Liver (tissue), 9 donors: ENCODE measurements around the gene PRKD1. TPM values are rescaled to one million over a fixed set of nuclear protein-coding genes. Genes with fewer than 3 reads are reported as not detected.

Experiments used
- DNase-seq: peaks from one replicate; pipeline ENCODE4 v3.0.0-alpha.2; 2017; ENCODE audit warnings: low spot score
- H3K27ac ChIP-seq, 2 donors: one replicate each; pipeline ENCODE4 v1.7.0; 2013; ENCODE audit warnings: inconsistent platforms in 2 of 2, low read length in 2 of 2, control low read depth in 1 of 2, low read depth in 1 of 2, mild to moderate bottlenecking in 1 of 2
- H3K27me3 ChIP-seq, 4 donors: one replicate each; pipeline versions ENCODE4 v1.6.1 to v1.7.0; 2013; ENCODE audit warnings: low read length in 3 of 4, inconsistent platforms in 1 of 4, mild to moderate bottlenecking in 1 of 4, moderate library complexity in 1 of 4; ENCODE audit not compliant: control insufficient read depth in 4 of 4, insufficient read depth in 4 of 4
- H3K36me3 ChIP-seq, 4 donors: one replicate each; pipeline versions ENCODE4 v1.6.1 to v1.7.0; 2013; ENCODE audit warnings: low read length in 3 of 4, mild to moderate bottlenecking in 3 of 4, low read depth in 1 of 4, moderate library complexity in 1 of 4; ENCODE audit not compliant: control insufficient read depth in 4 of 4, insufficient read depth in 3 of 4
- H3K4me1 ChIP-seq, 4 donors: one replicate each; pipeline versions ENCODE4 v1.6.1 to v1.7.0; 2013; ENCODE audit warnings: low read length in 3 of 4, mild to moderate bottlenecking in 3 of 4, moderate library complexity in 1 of 4; ENCODE audit not compliant: control insufficient read depth in 4 of 4, insufficient read depth in 4 of 4
- H3K4me3 ChIP-seq, 3 donors: one replicate each; pipeline versions ENCODE4 v1.6.1 to v1.7.0; 2013; ENCODE audit warnings: low read length in 3 of 3, control low read depth in 1 of 3, low read depth in 1 of 3, mild to moderate bottlenecking in 1 of 3
- H3K9ac ChIP-seq, 2 donors: one replicate each; pipeline ENCODE4 v1.7.0; 2013; ENCODE audit warnings: low read length in 2 of 2, mild to moderate bottlenecking in 2 of 2, moderate library complexity in 2 of 2, control low read depth in 1 of 2, low read depth in 1 of 2
- H3K9me3 ChIP-seq, 4 donors: one replicate each; pipeline versions ENCODE4 v1.6.1 to v1.7.0; 2013; ENCODE audit warnings: low read length in 3 of 4; ENCODE audit not compliant: control insufficient read depth in 4 of 4
- ATF3 ChIP-seq: IDR thresholded peaks from 2 replicates; pipeline ENCODE4 v1.6.1; 2016; ENCODE audit warnings: antibody characterized with exemption
- EGR1 ChIP-seq, 2 donors: IDR thresholded peaks; 2 replicates each; pipeline ENCODE4 v1.6.1; 2016 to 2018; ENCODE audit warnings: antibody characterized with exemption in 2 of 2, low read depth in 2 of 2
- FOXA1 ChIP-seq: IDR thresholded peaks from 2 replicates; pipeline ENCODE4 v1.6.1; 2016; ENCODE audit warnings: antibody characterized with exemption
- FOXA2 ChIP-seq: IDR thresholded peaks from 2 replicates; pipeline ENCODE4 v1.6.1; 2016; ENCODE audit warnings: antibody characterized with exemption
- HNF4A ChIP-seq, 2 donors: conservative IDR thresholded peaks; 2 replicates each; pipeline ENCODE4 v1.6.1; 2016; ENCODE audit warnings: antibody characterized with exemption in 2 of 2, mild to moderate bottlenecking in 2 of 2
- MAX ChIP-seq: IDR thresholded peaks from 2 replicates; pipeline ENCODE4 v1.6.1; 2016; ENCODE audit warnings: antibody characterized with exemption
- NR2F2 ChIP-seq: IDR thresholded peaks from 2 replicates; pipeline ENCODE4 v1.6.1; 2016; ENCODE audit warnings: antibody characterized with exemption
- RAD21 ChIP-seq, 2 donors: IDR thresholded peaks; 2 replicates each; pipeline ENCODE4 v1.6.1; 2016; ENCODE audit warnings: antibody characterized with exemption in 2 of 2, mild to moderate bottlenecking in 2 of 2
- TAF1 ChIP-seq: conservative IDR thresholded peaks from 2 replicates; pipeline ENCODE4 v1.6.1; 2016; ENCODE audit warnings: antibody characterized with exemption, mild to moderate bottlenecking
- YY1 ChIP-seq: IDR thresholded peaks from 2 replicates; pipeline ENCODE4 v1.6.1; 2016; ENCODE audit warnings: antibody characterized with exemption, mild to moderate bottlenecking
- WGBS: extraction: QIAGEN DNeasy Blood & Tissue Kit; methylation state at CpG from one replicate; pipeline ENCODE4 v1.1.7; 2013; 5-methylcytosine and 5-hydroxymethylcytosine counted together
- polyA plus RNA-seq, 2 donors: library from polyadenylated mRNA; stranded (reverse) in 1 of 2; unstranded in 1 of 2; fragments of 200-250 nt in 1 of 2; fragments of >200 nt in 1 of 2; fragmentation: Nextera tagmentation in 1 of 2; extraction: Ambion mirVana in 1 of 2; gene quantifications; one replicate each; pipeline versions ENCODE4 v1.2.1 to v1.2.3, GENCODE V29; 2013 to 2015
- total RNA-seq, 2 donors: library from RNA; depleted of rRNA; stranded (reverse); fragments of >200 nt; gene quantifications; one replicate each; pipeline ENCODE4 v1.2.3, GENCODE V29; 2014
- TF ChIP-seq, protein P1 (sequence below): fragments of 150-350 bp; IDR thresholded peaks from 2 replicates; pipeline ENCODE4 v1.5.1; 2017; ENCODE audit warnings: improper control_type of control experiment, low read depth, low read length; ENCODE audit not compliant: missing input control
- TF ChIP-seq, protein P2 (sequence below): IDR thresholded peaks from 2 replicates; pipeline ENCODE4 v1.6.1; 2016; ENCODE audit warnings: antibody characterized with exemption
- donor health status: healthy.
- donor health status: healthy.
- donor health status: healthy.
- donor health status: healthy.
- donor health status: healthy.

The PRKD1 gene
- total and polyA plus RNA-seq, 4 donors = 0.85 to 5.0 (median 0.99) TPM

- Histone ChIP-seq H3K36me3 (no peaks in the 10 kb centered on the region), H3K9me3 (no peaks in the 10 kb centered on the region), H3K27me3 (no peaks in the 10 kb centered on the region), H3K9ac (no peak overlapping the region), H3K4me1 (no peaks in the 10 kb centered on the region), H3K27ac (no peak overlapping the region), H3K4me3 (no peak overlapping the region)
- TF ChIP-seq, protein P1, sequence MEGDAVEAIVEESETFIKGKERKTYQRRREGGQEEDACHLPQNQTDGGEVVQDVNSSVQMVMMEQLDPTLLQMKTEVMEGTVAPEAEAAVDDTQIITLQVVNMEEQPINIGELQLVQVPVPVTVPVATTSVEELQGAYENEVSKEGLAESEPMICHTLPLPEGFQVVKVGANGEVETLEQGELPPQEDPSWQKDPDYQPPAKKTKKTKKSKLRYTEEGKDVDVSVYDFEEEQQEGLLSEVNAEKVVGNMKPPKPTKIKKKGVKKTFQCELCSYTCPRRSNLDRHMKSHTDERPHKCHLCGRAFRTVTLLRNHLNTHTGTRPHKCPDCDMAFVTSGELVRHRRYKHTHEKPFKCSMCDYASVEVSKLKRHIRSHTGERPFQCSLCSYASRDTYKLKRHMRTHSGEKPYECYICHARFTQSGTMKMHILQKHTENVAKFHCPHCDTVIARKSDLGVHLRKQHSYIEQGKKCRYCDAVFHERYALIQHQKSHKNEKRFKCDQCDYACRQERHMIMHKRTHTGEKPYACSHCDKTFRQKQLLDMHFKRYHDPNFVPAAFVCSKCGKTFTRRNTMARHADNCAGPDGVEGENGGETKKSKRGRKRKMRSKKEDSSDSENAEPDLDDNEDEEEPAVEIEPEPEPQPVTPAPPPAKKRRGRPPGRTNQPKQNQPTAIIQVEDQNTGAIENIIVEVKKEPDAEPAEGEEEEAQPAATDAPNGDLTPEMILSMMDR = peak; percentile 7
- TF ChIP-seq RAD21 (IDR thresholded peaks at IDR 0.05) (peak; percentile 37 to 50), HNF4A (conservative IDR thresholded peaks at IDR 0.05) (no peak)
- DNase-seq = no peak
- 47% methylated on average over 2 of the region's 2 CpGs for WGBS
These were observed 217.6 kb downstream of the PRKD1 start for GRCh38 chr14:29710015-29710414.

DNA sequence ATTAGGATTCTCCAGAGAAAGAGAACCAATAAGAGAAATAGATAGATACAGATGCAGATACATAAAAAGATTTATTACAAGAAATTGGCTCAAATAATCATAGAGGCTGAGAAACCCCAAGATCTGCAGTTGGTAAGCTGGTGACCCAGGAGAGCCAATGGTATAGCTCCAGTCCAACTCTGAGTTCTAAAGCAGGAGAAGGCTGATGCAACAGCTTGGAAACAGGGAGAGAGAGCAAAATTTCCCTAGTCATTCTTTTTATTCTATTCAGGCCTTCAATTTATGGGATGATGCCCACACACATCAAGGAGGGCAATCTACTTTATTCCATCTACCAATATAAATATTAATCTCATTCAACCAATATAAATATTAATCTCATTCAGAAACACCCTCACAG lies 218.2 kb downstream of the PRKD1 start:
- TF ChIP-seq, protein P2, sequence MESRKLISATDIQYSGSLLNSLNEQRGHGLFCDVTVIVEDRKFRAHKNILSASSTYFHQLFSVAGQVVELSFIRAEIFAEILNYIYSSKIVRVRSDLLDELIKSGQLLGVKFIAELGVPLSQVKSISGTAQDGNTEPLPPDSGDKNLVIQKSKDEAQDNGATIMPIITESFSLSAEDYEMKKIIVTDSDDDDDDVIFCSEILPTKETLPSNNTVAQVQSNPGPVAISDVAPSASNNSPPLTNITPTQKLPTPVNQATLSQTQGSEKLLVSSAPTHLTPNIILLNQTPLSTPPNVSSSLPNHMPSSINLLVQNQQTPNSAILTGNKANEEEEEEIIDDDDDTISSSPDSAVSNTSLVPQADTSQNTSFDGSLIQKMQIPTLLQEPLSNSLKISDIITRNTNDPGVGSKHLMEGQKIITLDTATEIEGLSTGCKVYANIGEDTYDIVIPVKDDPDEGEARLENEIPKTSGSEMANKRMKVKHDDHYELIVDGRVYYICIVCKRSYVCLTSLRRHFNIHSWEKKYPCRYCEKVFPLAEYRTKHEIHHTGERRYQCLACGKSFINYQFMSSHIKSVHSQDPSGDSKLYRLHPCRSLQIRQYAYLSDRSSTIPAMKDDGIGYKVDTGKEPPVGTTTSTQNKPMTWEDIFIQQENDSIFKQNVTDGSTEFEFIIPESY = no peak
- no peak for TF ChIP-seq NR2F2
- Histone ChIP-seq H3K9me3 (no peaks in the 10 kb centered on the region), H3K9ac (no peak overlapping the region), H3K36me3 (no peaks in the 10 kb centered on the region), H3K4me3 (no peak overlapping the region), H3K27ac (no peak overlapping the region), H3K4me1 (no peaks in the 10 kb centered on the region), H3K27me3 (no peaks in the 10 kb centered on the region)
- no peak for DNase-seq

DNA sequence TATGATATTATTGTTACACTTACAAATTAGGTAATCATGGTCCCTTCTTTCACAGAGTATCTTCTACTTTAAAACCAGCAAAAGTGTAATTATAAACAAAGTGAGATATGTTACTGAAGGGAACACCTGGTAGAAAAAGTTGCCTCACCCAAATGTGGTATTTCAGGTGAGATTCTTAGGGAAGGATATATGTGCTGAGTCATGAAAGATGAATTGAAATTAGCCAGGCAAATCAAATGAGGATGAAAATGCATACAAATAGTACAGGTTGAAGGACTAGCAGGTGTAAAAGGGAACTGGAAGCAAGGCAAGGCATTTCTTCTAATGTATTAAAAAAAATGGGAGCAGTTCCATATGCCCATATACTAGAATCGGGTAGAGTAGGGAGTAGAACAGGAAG lies 220.9 kb downstream of the PRKD1 start:
- H3K36me3 ChIP-seq = no peaks in the 10 kb centered on the region
- DNase-seq = no peak
- H3K4me3 ChIP-seq = no peak overlapping the region
- WGBS = 96% methylated on average over 1 of the region's 1 CpG
- no peaks in the 10 kb centered on the region for H3K27me3 ChIP-seq
- H3K27ac ChIP-seq = no peak overlapping the region
- no peaks in the 10 kb centered on the region for H3K4me1 ChIP-seq
- TF ChIP-seq NR2F2 = no peak
- no peak for TF ChIP-seq MAX
- TF ChIP-seq ATF3 = no peak
- TF ChIP-seq TAF1 = no peak
- TF ChIP-seq EGR1 (IDR thresholded peaks at IDR 0.05; ENCODE audit: low read depth in 2 of 2) = no peak
- no peaks in the 10 kb centered on the region for H3K9me3 ChIP-seq
- no peak overlapping the region for H3K9ac ChIP-seq

GRCh38 chr14:29705801-29706200 lies 221.8 kb downstream of the PRKD1 start:
- no peak for DNase-seq
- H3K36me3 ChIP-seq = no peaks in the 10 kb centered on the region
- H3K9me3 ChIP-seq = no peaks in the 10 kb centered on the region
- H3K9ac ChIP-seq = no peak overlapping the region
- no peaks in the 10 kb centered on the region for H3K27me3 ChIP-seq
- WGBS = 94% methylated on average over 1 of the region's 1 CpG
- TF ChIP-seq HNF4A (conservative IDR thresholded peaks at IDR 0.05) (no peak), NR2F2 (no peak), RAD21 (IDR thresholded peaks at IDR 0.05) (no peak), EGR1 (IDR thresholded peaks at IDR 0.05; ENCODE audit: low read depth in 2 of 2) (no peak), FOXA1 (no peak), YY1 (no peak), ATF3 (no peak), MAX (no peak), FOXA2 (no peak)
- TF ChIP-seq, protein P1 = no peak
- TF ChIP-seq, protein P2 = no peak
- H3K27ac ChIP-seq = no peak overlapping the region
- no peak overlapping the region for H3K4me3 ChIP-seq
- no peaks in the 10 kb centered on the region for H3K4me1 ChIP-seq
